PC-9 (cell line): ENCODE results near the gene RCOR3.
"Not testable (repeated sequence)": the region's sequence is repeated elsewhere in the genome, so short reads cannot be mapped to it uniquely, and the experiment has no call there.

Experiments used
- CTCF ChIP-seq: fragments of 200-600 bp; sonication (generic); conservative IDR thresholded peaks from 2 replicates; pipeline ENCODE4 v1.6.1; 2017; ENCODE audit warnings: mixed run types, antibody characterized with exemption, mild to moderate bottlenecking, moderate library complexity
- EZH2 ChIP-seq: fragments of 200-600 bp; sonication (generic); IDR thresholded peaks from 2 replicates; pipeline ENCODE4 v1.8.0; 2017; ENCODE audit warnings: antibody characterized with exemption, low read depth

- not testable (repeated sequence) for TF ChIP-seq CTCF, EZH2
Measured at GRCh38 chr1:211222469-211223234, 36.5 kb upstream of the RCOR3 start.
